Measurements from ENCODE around the gene FBLN2.

- TF ChIP-seq CTCF (IDR thresholded peaks at IDR 0.05), result no peak
- TF ChIP-seq POLR2A (IDR thresholded peaks at IDR 0.05), result no peak
- TF ChIP-seq POLR2AphosphoS5 (IDR thresholded peaks at IDR 0.05), result no peak
Measured at GRCh38 chr3:13546667-13547171, 2.2 kb upstream of the FBLN2 start.
